K562 (cell line): ENCODE measurements around the gene CCDC85B. TPM values are rescaled to one million over a fixed set of nuclear protein-coding genes. Genes with fewer than 3 reads are reported as not detected.

Source experiments
- ARHGAP35 ChIP-seq: fragments of 450-650 bp; IDR thresholded peaks from 2 replicates; pipeline ENCODE4 v1.6.1; 2018; ENCODE audit not compliant: partially characterized antibody
- ARID1B ChIP-seq: fragments of 450-650 bp; IDR thresholded peaks from 2 replicates; pipeline ENCODE4 v1.6.1; 2016; ENCODE audit warnings: antibody characterized with exemption, mild to moderate bottlenecking, inconsistent platforms
- ASH1L ChIP-seq: fragments of 450-650 bp; IDR thresholded peaks from 2 replicates; pipeline ENCODE4 v1.6.1; 2018; ENCODE audit warnings: borderline replicate concordance, mild to moderate bottlenecking, low read depth; ENCODE audit not compliant: partially characterized antibody
- BCOR ChIP-seq: fragments of 450-650 bp; IDR thresholded peaks from 2 replicates; pipeline ENCODE4 v1.6.1; 2016
- ETV5 ChIP-seq: sonication (generic); formaldehyde crosslinking; IDR thresholded peaks from 2 replicates; pipeline ENCODE4 v1.4.0; 2020; ENCODE audit warnings: low read depth, mild to moderate bottlenecking, missing genetic modification reagents
- GTF2E2 ChIP-seq: fragments of 200-800 bp; sonication (Bioruptor generic); IDR thresholded peaks from 2 replicates; pipeline ENCODE4 v1.6.1; 2016; ENCODE audit warnings: missing genetic modification characterization, missing compliant biosample characterization
- HMGXB4 ChIP-seq: sonication (generic); formaldehyde crosslinking; IDR thresholded peaks from 2 replicates; pipeline ENCODE4 v1.8.1; 2023; ENCODE audit warnings: mild to moderate bottlenecking, missing genetic modification reagents
- ID3 ChIP-seq, 2 experiments: fragments of 250-450 bp in 1 of 2; fragments of 450-650 bp in 1 of 2; sonication (Bioruptor Pico) in 1 of 2; IDR thresholded peaks; 2 replicates each; pipeline versions ENCODE4 v1.6.1 to v1.8.0; 2016 to 2021; ENCODE audit warnings: mild to moderate bottlenecking in 2 of 2, moderate library complexity in 2 of 2, missing compliant biosample characterization in 1 of 2, missing genetic modification characterization in 1 of 2
- JUND ChIP-seq, 2 experiments: IDR thresholded peaks; 2 replicates in 1 of 2; 3 replicates in 1 of 2; pipeline ENCODE4 v1.6.1; 2011; ENCODE audit warnings: borderline replicate concordance in 2 of 2, low read depth in 2 of 2, low read length in 2 of 2, improper control_type of control experiment in 1 of 2, missing biosample characterization in 1 of 2, missing genetic modification characterization in 1 of 2, missing genetic modification reagents in 1 of 2
- MLLT1 ChIP-seq, 2 experiments: fragments of 450-650 bp; IDR thresholded peaks; 2 replicates each; pipeline ENCODE4 v1.6.1; 2016
- OTX1 ChIP-seq: fragments of 450-650 bp; formaldehyde crosslinking; IDR thresholded peaks from 2 replicates; pipeline ENCODE4 v1.4.0; 2022; ENCODE audit warnings: mild to moderate bottlenecking
- PML ChIP-seq: IDR thresholded peaks from 2 replicates; pipeline ENCODE4 v1.6.1; 2012; ENCODE audit warnings: low read length, inconsistent platforms
- POLR2A ChIP-seq: fragments of 450-650 bp; conservative IDR thresholded peaks from 2 replicates; pipeline ENCODE4 v1.6.1; 2016
- RBFOX2 ChIP-seq: fragments of 200-400 bp; formaldehyde crosslinking; IDR thresholded peaks from 2 replicates; pipeline ENCODE4 v1.6.1; 2017; ENCODE audit warnings: low read depth, mild to moderate bottlenecking, low read length, moderate library complexity
- SRSF3 ChIP-seq: fragments of 200-400 bp; formaldehyde crosslinking; IDR thresholded peaks from 2 replicates; pipeline ENCODE4 v1.6.1; 2016; ENCODE audit warnings: mild to moderate bottlenecking, low read length, moderate library complexity; ENCODE audit not compliant: insufficient read depth
- SRSF7 ChIP-seq: fragments of 200-400 bp; formaldehyde crosslinking; optimal IDR thresholded peaks from 2 replicates; pipeline ENCODE3; 2017; ENCODE audit warnings: mild to moderate bottlenecking, low read depth, low read length
- SUPT5H ChIP-seq: fragments of 450-650 bp; IDR thresholded peaks from 2 replicates; pipeline ENCODE4 v1.6.1; 2016
- TAF7 ChIP-seq: fragments of 450-650 bp; IDR thresholded peaks from 2 replicates; pipeline ENCODE4 v1.6.1; 2016; ENCODE audit warnings: missing genetic modification characterization, missing compliant biosample characterization
- THRB ChIP-seq: fragments of 450-650 bp; formaldehyde crosslinking; conservative IDR thresholded peaks from 2 replicates; pipeline ENCODE4 v1.4.0; 2022; ENCODE audit warnings: mild to moderate bottlenecking, missing genetic modification characterization
- TRIM25 ChIP-seq: fragments of 450-650 bp; IDR thresholded peaks from 2 replicates; pipeline ENCODE4 v1.7.0; 2016; ENCODE audit warnings: borderline replicate concordance
- polyA plus RNA-seq, 8 experiments: library from polyadenylated mRNA; depleted of rRNA in 4 of 8; stranded (reverse) in 5 of 8; unstranded in 3 of 8; fragments of >200 nt; fragmentation: Nextera tagmentation in 2 of 8; fragmentation: Illumina TruSeq in 1 of 8; extraction: Ambion mirVana in 2 of 8; extraction: Trizol in 1 of 8; gene quantifications; 2 replicates each; pipeline versions ENCODE4 v1.2.1 to v1.2.3, GENCODE V29; 2011 to 2014; ENCODE audit warnings: inconsistent platforms in 1 of 8, missing spikeins in 1 of 8
- total RNA-seq, 7 experiments: library from RNA; depleted of rRNA in 6 of 7; stranded (reverse); fragments of >200 nt in 6 of 7; fragmentation: Illumina TruSeq in 2 of 7; extraction: Trizol in 2 of 7; gene quantifications; 2 replicates each; pipeline versions ENCODE4 v1.2.1 to v1.2.3, GENCODE V29; 2011 to 2021; ENCODE audit warnings: low replicate concordance in 1 of 7

CCDC85B gene
- total and polyA plus RNA-seq, 9 of the 15 experiments (the other 6 are each of a cell fraction or from before 2014, with no cell fraction given) = 0.14 to 138 (median 6.2) TPM

GRCh38 chr11:65859812-65860277 is 30.6 kb upstream of the CCDC85B start (continued):
- no peak for TF ChIP-seq HMGXB4 (CRISPR knock-in tag)
- TF ChIP-seq TRIM25 = peak; percentile 95; the same call in 1 of the 2 replicates
- TF ChIP-seq ETV5 = no peak
- 0 out of 2 replicates have a peak, but pooled peaks have one; percentile 40 for TF ChIP-seq SRSF3
- TF ChIP-seq ARHGAP35 = peak; percentile 63
- peak; percentile 90 for TF ChIP-seq GTF2E2 (tag)
- no peak for TF ChIP-seq JUND (IDR thresholded peaks at IDR 0.05; ENCODE audit: borderline replicate concordance, low read depth, low read length)
- no peak for TF ChIP-seq JUND (tag; IDR thresholded peaks at IDR 0.05; ENCODE audit: borderline replicate concordance, low read depth, low read length)
- TF ChIP-seq MLLT1 (IDR thresholded peaks at IDR 0.05) = peak; percentile 88 to 95
- TF ChIP-seq POLR2A = peak; percentile 89
- peak; percentile 63 for TF ChIP-seq TAF7
- TF ChIP-seq SRSF7 = no peak
- peak; percentile 86 for TF ChIP-seq SUPT5H
- TF ChIP-seq RBFOX2 = peak; percentile 47
- 0 out of 2 replicates have a peak, but pooled peaks have one; percentile 2 for TF ChIP-seq BCOR
- TF ChIP-seq ID3 (CRISPR knock-in tag; IDR thresholded peaks at IDR 0.05) = no peak
- TF ChIP-seq ID3 (tag; IDR thresholded peaks at IDR 0.05) = peak; percentile 81
- TF ChIP-seq THRB = peak; percentile 94; the same call in 1 of the 2 replicates
- peak; percentile 19; the same call in 1 of the 2 replicates for TF ChIP-seq PML
- 0 out of 2 replicates have a peak, but pooled peaks have one; percentile 18 for TF ChIP-seq ARID1B
- TF ChIP-seq ASH1L = peak; percentile 48
- peak; percentile 88 for TF ChIP-seq OTX1 (CRISPR knock-in tag)
